Sigmoid colon (tissue), 7 donors: ENCODE results near the gene TOMM6. TPM values are rescaled to one million over a fixed set of nuclear protein-coding genes. Genes with fewer than 3 reads are reported as not detected.

Source experiments
- DNase-seq: peaks from one replicate; pipeline ENCODE4 v3.0.0-alpha.2; 2019
- H3K27ac ChIP-seq, 4 donors: fragments of 200-600 bp; sonication (generic); one replicate each; pipeline ENCODE4 v1.5.1; 2016 to 2019; ENCODE audit warnings: mild to moderate bottlenecking in 1 of 4
- H3K27me3 ChIP-seq, 3 donors: fragments of 200-600 bp; sonication (generic); one replicate each; pipeline ENCODE4 v1.5.1; 2019; ENCODE audit warnings: mild to moderate bottlenecking in 1 of 3
- H3K36me3 ChIP-seq, 4 donors: fragments of 200-600 bp; sonication (generic); one replicate each; pipeline ENCODE4 v1.5.1; 2016 to 2019
- H3K4me1 ChIP-seq, 4 donors: fragments of 200-600 bp; sonication (generic); one replicate each; pipeline ENCODE4 v1.5.1; 2017 to 2019
- H3K4me3 ChIP-seq, 4 donors: fragments of 200-600 bp; sonication (generic); one replicate each; pipeline ENCODE4 v1.5.1; 2017 to 2019; ENCODE audit warnings: mild to moderate bottlenecking in 2 of 4, moderate library complexity in 1 of 4
- H3K9me3 ChIP-seq, 4 donors: fragments of 200-600 bp in 3 of 4; sonication (generic) in 3 of 4; one replicate each; pipeline versions ENCODE4 v1.5.1 to v1.6.1; 2013 to 2019
- CTCF ChIP-seq, 4 experiments: fragments of 450-650 bp in 3 of 4; fragments of 200-600 bp in 1 of 4; IDR thresholded peaks; one replicate each; pipeline ENCODE4 v1.5.1; 2016 to 2019; ENCODE audit warnings: antibody characterized with exemption in 4 of 4, mild to moderate bottlenecking in 3 of 4, moderate library complexity in 2 of 4
- EP300 ChIP-seq, 4 donors: sonication (generic); formaldehyde crosslinking; IDR thresholded peaks; one replicate each; pipeline ENCODE4 v1.6.1; 2017; ENCODE audit warnings: antibody characterized with exemption in 4 of 4
- POLR2A ChIP-seq, 2 donors: fragments of 450-650 bp; IDR thresholded peaks; one replicate each; pipeline ENCODE4 v1.6.1; 2016; ENCODE audit warnings: antibody characterized with exemption in 2 of 2, mild to moderate bottlenecking in 2 of 2, moderate library complexity in 2 of 2
- POLR2AphosphoS5 ChIP-seq, 4 donors: sonication (generic); formaldehyde crosslinking; IDR thresholded peaks; one replicate each; pipeline ENCODE4 v1.6.1; 2017; ENCODE audit warnings: antibody characterized with exemption in 4 of 4
- WGBS, 2 donors: extraction: QIAGEN DNeasy Blood & Tissue Kit; methylation state at CpG; one replicate each; pipeline ENCODE4 v1.1.7; 2013; 5-methylcytosine and 5-hydroxymethylcytosine counted together
- intact Hi-C: fragments of 100-400 bp; cut with DNase I; formaldehyde crosslinking; loops from one replicate; pipeline ENCODE4 v1.15.1; 2023
- polyA plus RNA-seq, 3 donors: library from polyadenylated mRNA; stranded (reverse); fragments of 200-250 nt; gene quantifications; one replicate each; pipeline ENCODE4 v1.2.3, GENCODE V29; 2013
- total RNA-seq, 4 donors: library from RNA; depleted of rRNA; stranded (reverse); fragments of >200 nt; gene quantifications; one replicate each; pipeline ENCODE4 v1.1.0, GENCODE V29; 2016
- donor health status: healthy with polysubstance abuse.
- donor health status: Bipolar disorder and iron deficiency.
- donor health status: healthy.

Gene TOMM6
- total and polyA plus RNA-seq, 7 donors = 116 to 309 (median 154) TPM

- H3K4me3 ChIP-seq = peak within 1 kb of the TSS; percentile 57 to 79 (median 74)
- peak; percentile 72 for DNase-seq
Measured at GRCh38 chr6:41780551-41781365, 6.7 kb upstream of the TOMM6 start, which contains the start of gene PRICKLE4. PRICKLE4 (plus strand) TSS chr6:41780782; CDS start chr6:41783474, 2,692 bp downstream.

GRCh38 chr6:41781366-41781730, 6.1 kb upstream of the TOMM6 start:
- Histone ChIP-seq H3K9me3 (no peaks in the 10 kb centered on the region), H3K4me3 (peak overlapping the region; percentile 57 to 79 (median 74)), H3K27me3 (no peaks in the 10 kb centered on the region), H3K27ac (peak overlapping the region; percentile 84 to 89 (median 86)), H3K36me3 (peaks cover 0 to 15% (median 0%) of the 10 kb centered on the region in 4 donors), H3K4me1 (peaks cover 0 to 47% (median 36%) of the 10 kb centered on the region in 4 donors)
- WGBS, 2 donors = 8 to 29% methylated on average over 3 of the region's 3 CpGs
- intact Hi-C loops = loop anchor here (5.0 to 10.0 kb wide), 4 partner anchors 113 to 707 kb away; partner anchors contain the start of genes CCND3, MRPS10, NFYA and OARD1
- TF ChIP-seq POLR2A (IDR thresholded peaks at IDR 0.05) (peak in 1 of 2 donors; percentile 2), EP300 (IDR thresholded peaks at IDR 0.05) (no peak), POLR2AphosphoS5 (IDR thresholded peaks at IDR 0.05) (no peak), CTCF (IDR thresholded peaks at IDR 0.05) (no peak)
- no peak for DNase-seq

More at GRCh38 chr6:41780551-41781365, 6.7 kb upstream of the TOMM6 start, which contains the start of gene PRICKLE4:
- whole genome bisulfite sequencing, 2 donors = 0 to 2% methylated on average over 36 of the region's 36 CpGs
- Histone ChIP-seq H3K27me3 (no peaks in the 10 kb centered on the region), H3K36me3 (peaks cover 0 to 21% (median 2%) of the 10 kb centered on the region in 4 donors), H3K9me3 (no peaks in the 10 kb centered on the region), H3K4me1 (peaks cover 0 to 41% (median 30%) of the 10 kb centered on the region in 4 donors), H3K27ac (peak within 1 kb of the TSS; percentile 84 to 89 (median 86))
- TF ChIP-seq POLR2A (IDR thresholded peaks at IDR 0.05) (peak in 1 of 2 donors; percentile 7), POLR2AphosphoS5 (IDR thresholded peaks at IDR 0.05) (no peak)
- intact Hi-C loops = loop anchor here (5.0 to 10.0 kb wide), 4 partner anchors 114 to 706 kb away; partner anchors contain the start of genes CCND3, MRPS10, NFYA and OARD1

- no peak for DNase-seq
- H3K27me3 ChIP-seq = no peaks in the 10 kb centered on the region
- peaks cover 0 to 43% (median 37%) of the 10 kb centered on the region in 4 donors for H3K4me1 ChIP-seq
- WGBS, 2 donors = 84 to 88% methylated on average over 6 of the region's 6 CpGs
- H3K36me3 ChIP-seq = no peaks in the 10 kb centered on the region
- no peak for TF ChIP-seq EP300 (IDR thresholded peaks at IDR 0.05)
- H3K4me3 ChIP-seq = no peak overlapping the region
- intact Hi-C loops = loop anchor here (5.0 to 10.0 kb wide), 4 partner anchors 112 to 708 kb away; partner anchors contain the start of genes CCND3, MRPS10, NFYA and OARD1
- H3K27ac ChIP-seq = no peak overlapping the region
- no peaks in the 10 kb centered on the region for H3K9me3 ChIP-seq
Measured at GRCh38 chr6:41783106-41783780, 4.3 kb upstream of the TOMM6 start.

GRCh38 chr6:41784581-41785171, 2.8 kb upstream of the TOMM6 start:
- intact Hi-C loops = loop anchor here (5.0 to 10.0 kb wide), 5 partner anchors 77 to 710 kb away; partner anchors contain the start of genes CCND3, MRPS10, NFYA and OARD1
- Histone ChIP-seq H3K9me3 (no peaks in the 10 kb centered on the region), H3K36me3 (peaks cover 0 to 11% (median 2%) of the 10 kb centered on the region in 4 donors), H3K4me3 (no peak overlapping the region), H3K4me1 (peaks cover 0 to 45% (median 37%) of the 10 kb centered on the region in 4 donors), H3K27ac (no peak overlapping the region), H3K27me3 (no peaks in the 10 kb centered on the region)
- 75 to 90% methylated on average over 5 of the region's 5 CpGs for WGBS, 2 donors
- TF ChIP-seq POLR2A (IDR thresholded peaks at IDR 0.05) (no peak), CTCF (IDR thresholded peaks at IDR 0.05) (no peak), POLR2AphosphoS5 (IDR thresholded peaks at IDR 0.05) (no peak), EP300 (IDR thresholded peaks at IDR 0.05) (no peak)
- no peak for DNase-seq

GRCh38 chr6:41785254-41785653, 2.2 kb upstream of the TOMM6 start:
- no peaks in the 10 kb centered on the region for H3K9me3 ChIP-seq
- no peaks in the 10 kb centered on the region for H3K27me3 ChIP-seq
- TF ChIP-seq EP300 (IDR thresholded peaks at IDR 0.05) = no peak
- TF ChIP-seq POLR2A (IDR thresholded peaks at IDR 0.05) = no peak
- TF ChIP-seq CTCF (IDR thresholded peaks at IDR 0.05) = no peak
- TF ChIP-seq POLR2AphosphoS5 (IDR thresholded peaks at IDR 0.05) = no peak
- peaks cover 0 to 45% (median 37%) of the 10 kb centered on the region in 4 donors for H3K4me1 ChIP-seq
- 94% methylated on average over 11 of the region's 11 CpGs for WGBS, 2 donors
- H3K27ac ChIP-seq = peak overlapping the region in 2 of 4 donors; percentile 98
- H3K4me3 ChIP-seq = no peak overlapping the region
- intact Hi-C loops = loop anchor here (5.0 to 10.0 kb wide), 3 partner anchors 78 to 710 kb away; partner anchors contain the start of genes NFYA, OARD1 and USP49
- peaks cover 0 to 16% (median 4%) of the 10 kb centered on the region in 4 donors for H3K36me3 ChIP-seq
- no peak for DNase-seq
